ENCODE data around the gene TRAPPC1. TPM values are rescaled to one million over a fixed set of nuclear protein-coding genes. Genes with fewer than 3 reads are reported as not detected.

Gene TRAPPC1
- total RNA-seq, 4 donors from 2014 or later = 24.1 to 67.5 (median 27.8) TPM

DNA sequence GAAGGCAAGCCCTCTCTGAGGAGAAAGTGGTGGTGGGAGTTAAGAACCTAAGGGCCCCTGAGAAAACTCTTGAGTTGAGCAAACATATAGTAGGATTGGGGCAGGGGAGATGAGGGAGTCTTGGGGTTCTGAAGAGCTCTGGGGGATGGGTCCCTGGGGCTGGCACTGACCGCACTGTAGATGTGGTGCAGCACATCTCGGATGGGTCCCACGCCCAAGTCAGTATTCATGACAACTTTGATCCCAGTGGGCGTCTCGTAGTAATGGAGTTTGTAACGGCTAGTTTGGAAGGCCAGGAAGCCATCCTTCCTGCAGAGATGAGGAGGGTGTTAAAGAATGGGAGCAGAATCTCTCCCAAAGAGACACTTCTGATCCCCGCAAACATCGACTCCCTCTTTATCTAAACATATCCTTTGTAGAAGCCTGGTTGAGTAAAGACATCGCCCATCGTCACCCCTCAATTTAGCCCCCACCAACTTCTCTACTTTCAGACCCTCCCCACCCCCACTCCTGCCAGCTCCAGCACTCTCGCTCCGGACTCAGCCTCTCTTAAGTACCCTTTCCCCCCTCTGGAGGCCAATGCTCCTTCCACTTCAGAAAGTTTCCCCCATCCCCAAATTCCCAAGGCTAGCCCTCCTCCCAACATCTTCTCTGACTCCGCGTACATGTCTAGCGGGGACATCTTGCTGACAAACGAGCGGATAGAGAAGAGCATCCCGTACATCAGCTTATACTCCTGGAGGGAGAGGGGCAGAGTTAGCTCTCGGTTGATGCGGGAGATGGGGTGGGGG, 710 bp downstream of the TRAPPC1 start:
- peaks cover 0 to 17% of the 10 kb centered on the region in 2 donors for H3K4me1 ChIP-seq
- intact Hi-C loops (cut with DNase I; ENCODE audit: low total_unique reads) = no loop called here
- peak overlapping the region; percentile 61 to 83 for H3K27ac ChIP-seq

GRCh38 chr17:7929158-7930023, 2.4 kb downstream of the TRAPPC1 start, which contains the start of gene KCNAB3:
Gene KCNAB3, minus strand, starts transcription at chr17:7929856. Its CDS starts 421 bp downstream, at chr17:7929435.
- DNase-seq = peak; percentile 71 to 82
- Histone ChIP-seq H3K36me3 (no peaks in the 10 kb centered on the region), H3K4me3 (peak within 1 kb of the TSS; percentile 33 to 39), H3K4me1 (peaks cover 0 to 17% of the 10 kb centered on the region in 2 donors), H3K27me3 (no peaks in the 10 kb centered on the region), H3K9me3 (no peaks in the 10 kb centered on the region), H3K27ac (peak within 1 kb of the TSS; percentile 18 to 68)
- intact Hi-C loops (cut with DNase I; ENCODE audit: low total_unique reads) = no loop called here
- TF ChIP-seq POLR2A (IDR thresholded peaks at IDR 0.05) = peak in 1 of 2 donors; percentile 44
- TF ChIP-seq, protein P1, sequence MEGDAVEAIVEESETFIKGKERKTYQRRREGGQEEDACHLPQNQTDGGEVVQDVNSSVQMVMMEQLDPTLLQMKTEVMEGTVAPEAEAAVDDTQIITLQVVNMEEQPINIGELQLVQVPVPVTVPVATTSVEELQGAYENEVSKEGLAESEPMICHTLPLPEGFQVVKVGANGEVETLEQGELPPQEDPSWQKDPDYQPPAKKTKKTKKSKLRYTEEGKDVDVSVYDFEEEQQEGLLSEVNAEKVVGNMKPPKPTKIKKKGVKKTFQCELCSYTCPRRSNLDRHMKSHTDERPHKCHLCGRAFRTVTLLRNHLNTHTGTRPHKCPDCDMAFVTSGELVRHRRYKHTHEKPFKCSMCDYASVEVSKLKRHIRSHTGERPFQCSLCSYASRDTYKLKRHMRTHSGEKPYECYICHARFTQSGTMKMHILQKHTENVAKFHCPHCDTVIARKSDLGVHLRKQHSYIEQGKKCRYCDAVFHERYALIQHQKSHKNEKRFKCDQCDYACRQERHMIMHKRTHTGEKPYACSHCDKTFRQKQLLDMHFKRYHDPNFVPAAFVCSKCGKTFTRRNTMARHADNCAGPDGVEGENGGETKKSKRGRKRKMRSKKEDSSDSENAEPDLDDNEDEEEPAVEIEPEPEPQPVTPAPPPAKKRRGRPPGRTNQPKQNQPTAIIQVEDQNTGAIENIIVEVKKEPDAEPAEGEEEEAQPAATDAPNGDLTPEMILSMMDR (IDR thresholded peaks at IDR 0.05) = no peak

More for the DNA sequence above, 710 bp downstream of the TRAPPC1 start:
- TF ChIP-seq POLR2A (IDR thresholded peaks at IDR 0.05) = no peak
- TF ChIP-seq, protein P1 (IDR thresholded peaks at IDR 0.05) = no peak
- H3K27me3 ChIP-seq = no peaks in the 10 kb centered on the region
- no peaks in the 10 kb centered on the region for H3K36me3 ChIP-seq
- no peaks in the 10 kb centered on the region for H3K9me3 ChIP-seq
- peak overlapping the region; percentile 70 to 83 for H3K4me3 ChIP-seq
- no peak for DNase-seq

GRCh38 chr17:7927596-7927995, 4.2 kb downstream of the TRAPPC1 start:
- no peak for DNase-seq
- Histone ChIP-seq H3K9me3 (no peaks in the 10 kb centered on the region), H3K27me3 (no peaks in the 10 kb centered on the region), H3K4me1 (peaks cover 0 to 6% of the 10 kb centered on the region in 2 donors), H3K27ac (no peak overlapping the region), H3K4me3 (no peak overlapping the region), H3K36me3 (no peaks in the 10 kb centered on the region)
- TF ChIP-seq, protein P1 (IDR thresholded peaks at IDR 0.05) = no peak
- no peak for TF ChIP-seq POLR2A (IDR thresholded peaks at IDR 0.05)
- intact Hi-C loops (cut with DNase I; ENCODE audit: low total_unique reads) = no loop called here

DNA sequence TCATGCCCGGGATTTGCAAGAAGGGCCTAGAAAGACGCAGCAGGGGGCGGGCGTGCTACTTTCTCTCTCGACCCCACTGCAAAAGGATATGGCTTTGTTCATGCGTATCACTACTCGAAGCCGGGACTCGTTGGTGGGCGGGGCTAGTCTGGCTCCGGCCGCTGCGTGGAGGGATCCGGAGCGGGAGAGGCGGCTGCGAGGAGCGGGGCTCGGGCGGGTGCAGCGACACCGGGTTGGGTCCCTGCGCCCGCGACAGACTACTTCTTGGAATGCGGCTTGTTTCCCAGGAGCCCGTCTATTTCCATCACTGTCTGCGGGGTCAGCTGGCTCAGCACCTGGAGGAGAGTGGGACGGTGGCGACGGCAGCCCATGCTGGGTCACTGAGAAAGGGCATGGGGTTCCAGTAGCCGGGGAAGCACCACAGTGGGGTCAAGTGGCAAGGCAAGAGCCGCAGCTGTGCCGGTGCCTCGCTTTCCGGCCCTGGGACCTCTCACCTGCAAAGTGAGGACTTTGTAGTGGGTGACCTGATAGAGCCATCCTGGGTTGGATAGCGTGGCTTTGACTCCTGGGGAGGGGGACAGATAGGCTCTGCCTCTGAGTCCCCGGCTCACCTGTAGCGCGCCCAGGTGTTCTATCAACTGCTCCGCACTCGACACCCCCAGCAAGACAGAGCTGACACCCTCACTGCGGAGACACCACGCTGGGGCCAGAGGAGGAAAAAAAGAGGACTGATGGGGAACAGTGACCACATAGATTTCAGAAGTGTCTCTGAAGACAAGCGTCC, 8.7 kb downstream of the TRAPPC1 start:
- Histone ChIP-seq H3K27ac (peak overlapping the region; percentile 78 to 82), H3K4me3 (peak overlapping the region; percentile 19 to 39), H3K4me1 (no peaks in the 10 kb centered on the region), H3K27me3 (no peaks in the 10 kb centered on the region), H3K9me3 (no peaks in the 10 kb centered on the region), H3K36me3 (no peaks in the 10 kb centered on the region)
- DNase-seq = peak; percentile 89 to 90
- intact Hi-C loops (cut with DNase I; ENCODE audit: low total_unique reads) = no loop called here
- TF ChIP-seq POLR2A (IDR thresholded peaks at IDR 0.05) = peak; percentile 62 to 67
- TF ChIP-seq, protein P1 (IDR thresholded peaks at IDR 0.05) = peak in 1 of 4 experiments; percentile 13
